COLO668 (cell line): ENCODE results near the gene APOBEC3H.
A peak's percentile ranks its signal among the peaks of the same experiment; 100 is the strongest.

Source experiments
- DNase-seq: peaks from one replicate; lab custom pipeline; 2025; ENCODE audit not compliant: unreplicated experiment; lab: John Stamatoyannopoulos, UW

APOBEC3H gene

DNA sequence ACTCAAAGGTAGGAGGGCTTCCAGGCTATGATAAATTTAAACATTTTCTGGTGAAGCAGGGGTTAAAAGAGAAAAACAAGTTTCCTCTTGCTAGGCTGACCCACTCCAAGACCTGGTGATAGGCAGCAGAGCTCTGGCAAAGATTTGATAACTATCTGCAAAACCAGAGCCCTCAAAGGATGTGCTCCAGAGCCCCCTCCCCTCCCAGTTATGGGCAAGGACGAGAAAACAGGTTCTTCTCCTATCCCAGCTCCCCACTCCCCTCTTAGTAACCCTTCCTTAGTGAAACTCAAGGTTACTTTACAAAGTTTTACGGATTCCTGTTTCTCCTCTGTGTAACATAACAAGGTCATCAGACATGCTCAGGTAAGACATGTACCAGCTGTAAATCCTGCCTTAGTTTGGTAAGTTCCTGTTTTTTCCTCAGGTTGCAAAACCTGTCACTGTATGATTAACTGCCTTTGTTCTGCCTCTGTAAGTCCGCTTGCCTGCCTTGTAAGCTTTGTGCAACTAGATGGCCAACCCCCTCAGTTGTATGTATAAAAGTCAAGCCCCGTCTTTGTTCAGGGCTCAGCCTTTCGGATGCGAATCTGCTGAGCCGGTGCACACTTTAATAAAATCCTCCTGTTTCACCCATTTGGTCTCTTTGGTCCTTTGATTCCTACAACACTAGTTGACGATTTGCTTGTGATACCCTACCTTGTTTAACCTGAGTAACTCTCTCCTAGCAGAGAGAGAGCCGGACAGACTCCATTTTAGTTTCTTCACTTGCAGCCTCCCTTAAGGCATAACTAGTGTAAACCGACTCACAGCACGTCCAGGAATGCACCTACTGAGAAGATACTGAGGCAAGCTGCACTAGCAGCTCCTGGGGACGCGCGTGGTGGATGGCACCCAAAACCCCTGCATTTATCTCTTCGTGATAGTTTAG, 13.9 kb downstream of the APOBEC3H start:
- DNase-seq, result no peak

DNA sequence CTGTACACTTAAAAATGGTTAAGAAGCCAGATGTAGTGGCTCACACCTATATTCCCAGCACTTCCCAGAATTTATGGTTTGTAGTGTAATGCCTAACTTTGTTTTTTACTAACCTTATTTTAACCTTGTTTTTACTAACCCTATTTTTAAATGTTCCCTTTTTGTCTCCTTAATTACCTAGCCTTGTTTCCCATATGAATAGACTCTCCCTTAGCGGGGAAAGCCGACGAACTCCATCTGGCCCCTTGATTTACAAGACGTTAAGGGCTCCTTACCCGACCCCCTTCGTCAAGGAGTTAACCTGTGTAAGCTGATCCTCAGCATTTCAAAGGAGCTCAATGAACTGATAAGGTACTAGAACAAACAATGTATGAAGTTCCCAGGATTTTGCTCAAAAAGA, 17.1 kb downstream of the APOBEC3H start:
- no peak for DNase-seq

DNA sequence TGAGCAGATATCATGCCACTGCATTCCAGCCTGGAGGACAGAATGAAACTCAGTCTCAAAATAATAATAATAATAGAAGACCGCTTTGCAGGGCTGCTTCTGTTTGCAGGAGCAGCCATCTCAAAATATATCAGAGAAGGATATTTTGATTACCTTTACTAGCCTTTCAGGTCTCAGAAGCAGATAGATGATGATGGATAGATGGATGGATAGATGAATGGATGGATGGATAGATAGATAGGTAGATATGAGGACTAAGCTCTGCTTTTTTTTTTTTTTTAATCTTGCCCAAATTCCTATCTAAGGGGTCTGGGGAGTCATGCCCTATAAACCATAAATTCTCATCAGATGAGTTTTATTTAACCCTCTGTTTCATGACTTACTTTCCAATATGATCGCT, 18.5 kb downstream of the APOBEC3H start:
- no peak for DNase-seq

DNA sequence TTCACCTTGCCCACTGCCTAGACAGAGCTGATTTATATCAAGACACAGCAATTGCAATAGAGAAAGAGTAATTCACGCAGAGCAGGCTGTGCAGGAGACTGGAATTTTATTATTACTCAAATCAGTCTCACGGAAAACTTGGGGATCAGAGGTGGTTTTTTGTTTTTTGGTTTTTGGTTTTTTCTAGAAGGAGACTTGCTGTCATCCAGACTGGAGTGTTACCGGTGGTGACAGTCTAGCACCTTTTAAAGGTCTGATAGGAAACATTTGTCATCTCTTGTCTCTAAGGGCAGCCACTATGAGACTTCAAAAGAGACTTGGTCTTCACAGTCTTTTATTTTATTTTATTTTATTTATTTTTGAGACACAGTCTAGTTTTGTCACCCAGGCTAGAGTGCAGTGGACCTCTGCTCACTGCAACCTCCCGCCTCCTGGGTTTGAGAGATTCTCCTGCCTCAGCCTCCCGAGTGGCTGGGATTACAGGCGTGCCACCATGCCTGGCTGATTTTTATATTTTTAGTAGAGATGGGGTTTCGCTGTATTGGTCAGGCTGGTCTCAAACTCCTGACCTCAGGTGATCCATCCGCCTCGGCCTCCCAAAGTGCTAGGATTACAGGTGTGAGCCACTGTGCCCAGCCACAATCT, 19.1 kb downstream of the APOBEC3H start:
- no peak for DNase-seq

DNA sequence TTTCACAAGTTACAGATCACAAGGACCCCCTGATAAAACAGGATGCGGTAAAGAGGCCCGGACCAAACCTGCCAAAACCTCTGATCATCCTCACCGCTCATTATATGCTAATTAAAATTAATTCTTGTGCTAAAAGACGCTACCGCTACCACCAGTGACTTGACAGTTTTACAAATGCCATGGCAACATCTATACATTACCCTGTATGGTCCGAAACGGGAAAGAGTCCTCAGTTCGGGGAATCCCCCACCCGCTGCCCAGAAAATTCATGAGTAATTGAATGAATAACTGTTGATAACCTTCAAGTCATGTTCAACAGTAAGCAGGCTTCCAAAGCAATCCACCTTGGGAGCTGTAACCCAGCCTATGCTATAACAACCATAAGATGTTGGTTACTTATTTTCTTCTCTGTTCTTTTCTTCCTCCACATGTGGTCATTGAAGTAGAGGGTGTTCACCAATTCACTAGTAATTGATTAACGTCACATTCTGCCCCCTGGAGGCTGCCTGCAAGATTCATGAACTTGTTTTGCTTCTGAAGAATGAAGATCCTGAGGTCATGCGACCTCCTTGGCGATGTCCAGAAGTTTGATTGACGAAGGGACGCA, 20.6 kb downstream of the APOBEC3H start:
- peak; percentile 52 for DNase-seq

GRCh38 chr22:39120983-39121382, 23.9 kb downstream of the APOBEC3H start:
- no peak for DNase-seq

GRCh38 chr22:39122772-39123470, 25.9 kb downstream of the APOBEC3H start:
- no peak for DNase-seq

- no peak for DNase-seq
Observed at GRCh38 chr22:39123751-39124581, 26.9 kb downstream of the APOBEC3H start.

- DNase-seq, result no peak
Observed at GRCh38 chr22:39125622-39126021, 28.6 kb downstream of the APOBEC3H start.

DNA sequence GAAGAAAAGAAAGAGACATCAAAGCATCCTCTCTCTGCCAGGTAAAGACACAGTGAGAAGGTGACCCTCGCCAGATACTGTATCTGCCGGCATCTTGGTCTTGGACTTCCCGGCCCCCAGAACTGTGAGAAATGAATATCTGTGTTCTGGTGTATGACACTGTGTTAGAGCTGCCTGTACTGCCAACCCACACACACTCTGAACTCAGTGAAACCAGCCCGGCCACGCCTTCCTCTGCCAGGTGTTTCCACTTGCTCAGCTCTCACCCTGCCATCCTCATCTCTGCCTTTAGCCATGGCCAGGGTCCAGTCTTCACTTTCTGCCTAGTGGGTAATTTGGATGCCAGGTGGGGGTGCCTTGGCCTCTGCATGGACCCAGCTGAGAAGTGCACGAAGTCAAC, 31.5 kb downstream of the APOBEC3H start:
- no peak for DNase-seq

GRCh38 chr22:39129081-39129480, 32.0 kb downstream of the APOBEC3H start:
- no peak for DNase-seq

GRCh38 chr22:39129746-39130145, 32.7 kb downstream of the APOBEC3H start:
- no peak for DNase-seq

DNA sequence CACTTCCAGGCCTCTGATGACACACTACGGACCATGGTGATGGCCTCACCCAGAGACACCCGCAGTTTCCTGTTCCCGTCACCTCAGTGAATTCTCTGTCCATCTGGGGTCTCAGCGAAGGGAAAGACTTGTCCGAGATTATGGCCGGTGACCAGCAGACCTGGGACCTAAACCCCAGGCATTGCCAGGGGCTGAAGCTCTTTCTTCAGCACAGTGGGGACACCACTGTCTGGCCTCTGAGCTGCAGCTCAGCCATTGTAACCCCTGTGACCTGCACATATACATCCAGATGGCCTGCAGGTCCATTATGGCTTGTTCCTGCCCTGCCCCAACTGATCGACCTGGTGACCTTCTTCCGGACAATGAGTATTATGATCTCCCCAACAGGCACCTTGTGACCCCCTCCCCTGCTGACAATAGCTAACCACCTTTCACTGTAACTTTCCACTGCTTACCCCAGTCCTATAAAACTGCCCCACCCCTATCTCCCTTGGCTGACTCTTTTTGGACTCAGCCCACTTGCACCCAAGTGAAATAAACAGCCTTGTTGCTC, 33.2 kb downstream of the APOBEC3H start:
- no peak for DNase-seq

DNA sequence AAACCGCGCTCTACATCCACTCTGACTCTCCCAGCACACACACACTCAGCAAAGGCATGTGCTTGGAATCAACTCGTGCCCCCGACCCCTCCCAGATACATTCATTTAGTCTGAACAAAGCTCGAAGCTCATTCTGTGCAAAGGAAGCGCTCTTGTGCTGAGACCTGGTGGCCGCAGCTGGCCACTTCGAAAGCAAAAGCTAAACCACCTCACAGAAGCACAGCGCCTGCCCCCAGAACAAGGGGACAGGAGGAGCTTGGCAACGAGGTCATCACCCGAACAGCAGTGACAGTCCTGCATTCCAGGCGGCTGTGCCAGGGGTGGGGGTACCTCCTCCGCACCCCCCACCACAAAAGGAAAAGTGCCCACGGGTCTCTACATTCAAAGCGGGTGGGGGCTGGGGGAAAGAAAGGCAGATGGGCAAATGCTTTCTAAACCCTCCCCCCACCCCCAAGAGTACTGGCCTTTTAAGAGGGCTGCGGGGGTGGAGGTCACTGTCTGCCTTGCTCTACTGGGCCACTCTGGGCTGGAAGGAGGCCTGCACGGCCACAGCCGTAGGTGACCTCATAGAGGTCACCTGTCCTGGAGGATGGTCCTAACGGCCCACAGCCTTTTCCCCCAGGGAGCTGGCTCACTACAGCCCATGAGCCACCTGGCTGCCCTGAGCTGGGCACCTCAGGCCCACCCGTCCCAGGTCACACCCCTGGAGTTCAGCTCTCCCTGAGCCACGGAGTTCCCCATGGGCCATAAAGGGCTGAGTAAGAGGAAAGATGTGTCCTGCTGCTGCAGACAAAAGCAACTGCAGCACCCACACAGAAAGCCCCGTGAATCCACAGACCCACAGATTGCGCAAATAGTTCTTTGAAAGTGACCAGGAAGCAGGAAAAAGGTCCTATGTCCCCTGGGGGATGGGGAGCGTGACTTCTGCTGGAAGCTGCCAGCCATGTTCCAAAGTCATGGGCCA, 34.1 kb downstream of the APOBEC3H start:
- no peak for DNase-seq

GRCh38 chr22:39132281-39132680, 35.2 kb downstream of the APOBEC3H start:
- DNase-seq, result no peak

GRCh38 chr22:39132871-39133524, 36.0 kb downstream of the APOBEC3H start:
- no peak for DNase-seq

- DNase-seq, result no peak
Observed at GRCh38 chr22:39133871-39134270, 36.8 kb downstream of the APOBEC3H start.

GRCh38 chr22:39134366-39135091, 37.5 kb downstream of the APOBEC3H start:
- DNase-seq, result no peak
